NT2/D1 (cell line): ENCODE results near the gene PTPRT.

ENCODE experiments used
- DNase-seq: peaks from one replicate; pipeline ENCODE4 v3.0.0-alpha.2; 2011; ENCODE audit warnings: low read depth, low spot score
- H3K27me3 ChIP-seq: 2 replicates; pipeline ENCODE4 v1.6.0; 2011; ENCODE audit warnings: mild to moderate bottlenecking; ENCODE audit not compliant: insufficient read length, insufficient read depth
- H3K36me3 ChIP-seq: 2 replicates; pipeline ENCODE4 v1.6.1; 2011; ENCODE audit warnings: mild to moderate bottlenecking, low read length, mixed read lengths; ENCODE audit not compliant: insufficient read depth, insufficient read length
- H3K4me1 ChIP-seq: 2 replicates; pipeline ENCODE4 v1.5.1; 2011; ENCODE audit not compliant: insufficient read depth, insufficient read length
- H3K4me3 ChIP-seq: 2 replicates; pipeline ENCODE4 v1.5.1; 2011; ENCODE audit warnings: low read depth; ENCODE audit not compliant: insufficient read length
- H3K9ac ChIP-seq: 2 replicates; pipeline ENCODE4 v1.6.0; 2011; ENCODE audit warnings: low read depth; ENCODE audit not compliant: insufficient read length
- H3K9me3 ChIP-seq: 2 replicates; pipeline ENCODE4 v1.5.1; 2011; ENCODE audit warnings: mild to moderate bottlenecking, low read length; ENCODE audit not compliant: insufficient read depth
- SUZ12 ChIP-seq: IDR thresholded peaks from 2 replicates; pipeline ENCODE4 v1.6.1; 2011; ENCODE audit not compliant: insufficient read length, insufficient read depth; ENCODE audit errors: extremely low read depth
- YY1 ChIP-seq: IDR thresholded peaks from 2 replicates; pipeline ENCODE4 v1.6.1; 2011; ENCODE audit not compliant: insufficient read length, insufficient read depth
- ZNF274 ChIP-seq: IDR thresholded peaks from 2 replicates; pipeline ENCODE4 v1.6.1; 2011; ENCODE audit warnings: mild to moderate bottlenecking, low read depth, low read length

Gene PTPRT

GRCh38 chr20:42894483-42894882, 295.2 kb downstream of the PTPRT start:
- DNase-seq = no peak
- no peak for TF ChIP-seq SUZ12
- no peak for TF ChIP-seq ZNF274
- TF ChIP-seq YY1 = no peak
- Histone ChIP-seq H3K9ac (no peak overlapping the region), H3K4me1 (no peaks in the 10 kb centered on the region), H3K9me3 (no peaks in the 10 kb centered on the region; the same call in 1 of the 2 replicates), H3K36me3 (no peaks in the 10 kb centered on the region), H3K27me3 (no peaks in the 10 kb centered on the region), H3K4me3 (no peak overlapping the region)

- H3K27me3 ChIP-seq = no peaks in the 10 kb centered on the region
- no peak overlapping the region for H3K4me3 ChIP-seq
- TF ChIP-seq ZNF274 (no peak), SUZ12 (no peak), YY1 (no peak)
- H3K9me3 ChIP-seq = no peaks in the 10 kb centered on the region
- H3K9ac ChIP-seq = no peak overlapping the region
- no peak for DNase-seq
- no peaks in the 10 kb centered on the region for H3K36me3 ChIP-seq
- H3K4me1 ChIP-seq = no peaks in the 10 kb centered on the region
Measured at GRCh38 chr20:42889517-42889916, 300.2 kb downstream of the PTPRT start.

GRCh38 chr20:42887281-42887680, 302.4 kb downstream of the PTPRT start:
- Histone ChIP-seq H3K9ac (no peak overlapping the region), H3K9me3 (no peaks in the 10 kb centered on the region), H3K27me3 (no peaks in the 10 kb centered on the region), H3K36me3 (no peaks in the 10 kb centered on the region), H3K4me3 (no peak overlapping the region), H3K4me1 (no peaks in the 10 kb centered on the region)
- no peak for TF ChIP-seq YY1
- DNase-seq = no peak

- no peaks in the 10 kb centered on the region for H3K9me3 ChIP-seq
- no peak for TF ChIP-seq ZNF274
- TF ChIP-seq YY1 = no peak
- TF ChIP-seq SUZ12 = no peak
- no peak overlapping the region for H3K9ac ChIP-seq
- H3K27me3 ChIP-seq = no peaks in the 10 kb centered on the region
- H3K4me3 ChIP-seq = no peak overlapping the region
- H3K4me1 ChIP-seq = no peaks in the 10 kb centered on the region
- no peaks in the 10 kb centered on the region for H3K36me3 ChIP-seq
- no peak for DNase-seq
Measured at GRCh38 chr20:42886801-42887200, 302.9 kb downstream of the PTPRT start.

- no peak for TF ChIP-seq YY1
- no peak for TF ChIP-seq SUZ12
- no peak for TF ChIP-seq ZNF274
- Histone ChIP-seq H3K36me3 (no peaks in the 10 kb centered on the region), H3K4me3 (no peak overlapping the region), H3K9me3 (no peaks in the 10 kb centered on the region), H3K27me3 (no peaks in the 10 kb centered on the region), H3K9ac (no peak overlapping the region), H3K4me1 (no peaks in the 10 kb centered on the region)
- no peak for DNase-seq
Measured at GRCh38 chr20:42886046-42886445, 303.7 kb downstream of the PTPRT start.

- no peak for TF ChIP-seq SUZ12
- no peak for TF ChIP-seq YY1
- TF ChIP-seq ZNF274 = no peak
Measured at GRCh38 chr20:42875581-42875980, 314.1 kb downstream of the PTPRT start.

GRCh38 chr20:42873259-42873658, 316.4 kb downstream of the PTPRT start:
- no peak for DNase-seq
- H3K9me3 ChIP-seq = no peaks in the 10 kb centered on the region
- H3K9ac ChIP-seq = no peak overlapping the region
- no peaks in the 10 kb centered on the region for H3K4me1 ChIP-seq
- H3K36me3 ChIP-seq = no peaks in the 10 kb centered on the region
- no peak overlapping the region for H3K4me3 ChIP-seq
- no peaks in the 10 kb centered on the region for H3K27me3 ChIP-seq
- no peak for TF ChIP-seq ZNF274
- no peak for TF ChIP-seq SUZ12
- no peak for TF ChIP-seq YY1

More at GRCh38 chr20:42875581-42875980, 314.1 kb downstream of the PTPRT start:
- no peak overlapping the region for H3K4me3 ChIP-seq
- no peaks in the 10 kb centered on the region for H3K36me3 ChIP-seq
- no peaks in the 10 kb centered on the region for H3K9me3 ChIP-seq
- DNase-seq = no peak
- no peak overlapping the region for H3K9ac ChIP-seq
- H3K27me3 ChIP-seq = no peaks in the 10 kb centered on the region
- no peaks in the 10 kb centered on the region for H3K4me1 ChIP-seq

- Histone ChIP-seq H3K4me3 (no peak overlapping the region), H3K9me3 (no peaks in the 10 kb centered on the region), H3K27me3 (peaks cover 3% of the 10 kb centered on the region), H3K4me1 (no peaks in the 10 kb centered on the region), H3K36me3 (no peaks in the 10 kb centered on the region), H3K9ac (no peak overlapping the region)
- TF ChIP-seq ZNF274 (no peak), SUZ12 (no peak), YY1 (no peak)
- no peak for DNase-seq
Measured at GRCh38 chr20:42864116-42864515, 325.6 kb downstream of the PTPRT start.
